GM23338 (cell line): ENCODE measurements around the gene DOCK1. TPM values are rescaled to one million over a fixed set of nuclear protein-coding genes. Genes with fewer than 3 reads are reported as not detected.

Experiments used
- ATAC-seq: fragments of 200-7000 bp; cut with Tn5 transposase; 3 replicates; pipeline ENCODE4 v1.9.1; 2020
- DNase-seq: peaks from one replicate; pipeline ENCODE4 v3.0.0-alpha.2; 2015; ENCODE audit warnings: low spot score
- H2AFZ ChIP-seq: fragments of 200-600 bp; sonication (generic); 2 replicates; pipeline ENCODE4 v1.8.0; 2016; ENCODE audit warnings: antibody characterized with exemption, mild to moderate bottlenecking, moderate library complexity
- H3F3A ChIP-seq: fragments of 200-600 bp; sonication (generic); replicated peaks from 2 replicates; pipeline ENCODE4 v1.8.0; 2017; ENCODE audit warnings: antibody characterized with exemption, mixed run types, low read depth
- H3K27ac ChIP-seq: fragments of 200-600 bp; sonication (generic); 2 replicates; pipeline ENCODE4 v1.6.1; 2016; ENCODE audit warnings: low read depth
- H3K27me3 ChIP-seq: fragments of 200-600 bp; sonication (generic); 2 replicates; pipeline ENCODE4 v1.8.0; 2016; ENCODE audit warnings: mild to moderate bottlenecking, mixed run types, moderate library complexity; ENCODE audit not compliant: insufficient read depth
- H3K36me3 ChIP-seq: fragments of 200-600 bp; sonication (generic); 2 replicates; pipeline ENCODE4 v1.8.0; 2016; ENCODE audit warnings: mild to moderate bottlenecking; ENCODE audit not compliant: insufficient read depth
- H3K4me1 ChIP-seq: fragments of 200-600 bp; sonication (generic); 2 replicates; pipeline ENCODE4 v1.8.0; 2016; ENCODE audit warnings: mild to moderate bottlenecking, moderate library complexity; ENCODE audit not compliant: insufficient read depth
- H3K4me2 ChIP-seq: fragments of 200-600 bp; sonication (generic); 2 replicates; pipeline ENCODE4 v1.7.1; 2017; ENCODE audit warnings: mixed run types
- H3K4me3 ChIP-seq: fragments of 200-600 bp; sonication (generic); 2 replicates; pipeline ENCODE4 v1.6.1; 2016; ENCODE audit warnings: mixed run types
- H3K79me2 ChIP-seq: fragments of 200-600 bp; sonication (generic); replicated peaks from 2 replicates; pipeline ENCODE4 v1.8.0; 2017; ENCODE audit warnings: mild to moderate bottlenecking; ENCODE audit not compliant: insufficient read depth
- H3K9me2 ChIP-seq: fragments of 200-600 bp; sonication (generic); 2 replicates; pipeline ENCODE4 v1.8.0; 2017; ENCODE audit not compliant: insufficient read depth
- H4K20me1 ChIP-seq: fragments of 200-600 bp; sonication (generic); replicated peaks from 2 replicates; pipeline ENCODE4 v1.8.0; 2017; ENCODE audit warnings: mild to moderate bottlenecking; ENCODE audit not compliant: insufficient read depth
- H3K27ac Mint-ChIP-seq: 2 replicates; pipeline ENCODE4 v1.8.0; 2020; ENCODE audit warnings: inconsistent platforms, mild to moderate bottlenecking, moderate library complexity, mixed read lengths
- H3K27me3 Mint-ChIP-seq: 3 replicates; pipeline ENCODE4 v1.8.0; 2022; ENCODE audit warnings: low read depth, mild to moderate bottlenecking, moderate library complexity, mixed read lengths, inconsistent platforms; ENCODE audit not compliant: insufficient read depth, poor library complexity
- H3K36me3 Mint-ChIP-seq: 3 replicates; pipeline ENCODE4 v1.8.0; 2021; ENCODE audit warnings: low read depth, mild to moderate bottlenecking, inconsistent platforms, moderate library complexity, mixed read lengths
- H3K4me1 Mint-ChIP-seq: 3 replicates; pipeline ENCODE4 v1.8.0; 2020; ENCODE audit warnings: mild to moderate bottlenecking, inconsistent platforms, mixed read lengths
- H3K4me3 Mint-ChIP-seq: 3 replicates; pipeline ENCODE4 v1.8.0; 2021; ENCODE audit warnings: moderate library complexity, mild to moderate bottlenecking, inconsistent platforms, mixed read lengths
- H3K9me3 Mint-ChIP-seq: 3 replicates; pipeline ENCODE4 v1.8.0; 2020; ENCODE audit warnings: moderate library complexity, mild to moderate bottlenecking, inconsistent platforms, mixed read lengths
- CREB1 ChIP-seq: fragments of 250-450 bp; sonication (Bioruptor Pico); IDR thresholded peaks from 2 replicates; pipeline ENCODE4 v1.5.0; 2020; ENCODE audit warnings: low read depth, mild to moderate bottlenecking, moderate library complexity
- JUNB ChIP-seq: IDR thresholded peaks from one replicate; pipeline ENCODE4 v1.6.1; 2016; ENCODE audit warnings: antibody characterized with exemption; ENCODE audit not compliant: unreplicated experiment
- POLR2AphosphoS5 ChIP-seq: IDR thresholded peaks from 2 replicates; pipeline ENCODE4 v1.6.1; 2016; ENCODE audit warnings: antibody characterized with exemption, low read depth
- STAT1 ChIP-seq: IDR thresholded peaks from one replicate; pipeline ENCODE4 v1.6.1; 2016; ENCODE audit warnings: antibody characterized with exemption; ENCODE audit not compliant: unreplicated experiment
- polyA plus RNA-seq: library from polyadenylated mRNA; unstranded; fragments of >200 nt; fragmentation: Nextera tagmentation; extraction: Ambion mirVana; gene quantifications from 2 replicates; pipeline ENCODE4 v1.2.1, GENCODE V29; 2016
- total RNA-seq: library from RNA; depleted of rRNA; stranded (reverse); fragments of >200 nt; shearing (Covaris generic); gene quantifications from 2 replicates; pipeline ENCODE4 v1.2.3, GENCODE V29; 2014
- TF ChIP-seq, protein P1 (sequence below): IDR thresholded peaks from 2 replicates; pipeline ENCODE4 v1.6.1; 2016; ENCODE audit warnings: antibody characterized with exemption
- TF ChIP-seq, protein P2 (sequence below), 2 experiments: fragments of 200-600 bp in 1 of 2; sonication (generic) in 1 of 2; conservative IDR thresholded peaks; 2 replicates each; pipeline versions ENCODE4 v1.5.1 to v1.6.1; 2016 to 2017; ENCODE audit warnings: antibody characterized with exemption in 2 of 2, low read depth in 2 of 2, mild to moderate bottlenecking in 2 of 2, moderate library complexity in 1 of 2

The DOCK1 gene
- total and polyA plus RNA-seq, 2 experiments from 2014 or later, result 13.2 to 55.3 TPM

DNA sequence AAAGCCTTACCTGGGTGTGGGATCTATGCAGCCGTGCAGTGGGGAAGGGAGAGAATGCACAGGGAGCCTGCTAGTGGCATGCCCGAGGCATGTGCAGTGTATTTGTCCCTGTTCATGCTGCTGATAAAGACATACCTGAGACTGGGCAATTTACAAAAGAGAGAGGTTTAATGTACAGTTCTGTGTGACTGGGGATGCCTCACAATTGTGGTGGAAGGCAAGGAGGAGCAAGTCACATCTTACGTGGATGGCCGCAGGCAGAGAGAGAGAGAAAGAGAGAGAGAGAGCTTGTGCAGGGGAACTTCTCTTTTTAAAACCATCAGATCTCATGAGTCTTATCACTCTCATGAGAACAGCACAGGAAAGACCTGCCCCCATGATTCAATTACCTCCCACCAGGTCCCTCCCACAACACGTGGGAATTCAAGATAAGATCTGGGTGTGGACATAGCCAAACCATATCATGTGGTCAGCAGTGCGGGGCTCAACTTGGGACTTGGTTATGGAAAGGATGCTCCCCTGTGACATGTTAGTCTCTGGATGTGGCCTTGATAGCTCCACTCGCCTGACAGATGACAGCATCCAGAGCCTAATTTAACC lies 128.9 kb downstream of the DOCK1 start:
- Histone ChIP-seq H3K4me3 (no peak overlapping the region), H3K4me2 (no peak overlapping the region), H3K36me3 (peaks cover 14% of the 10 kb centered on the region), H3K4me1 (no peaks in the 10 kb centered on the region), H3K27ac (no peak overlapping the region), H3K27me3 (no peaks in the 10 kb centered on the region), H3K79me2 (no peaks in the 10 kb centered on the region), H4K20me1 (no peaks in the 10 kb centered on the region), H3F3A (no peaks in the 10 kb centered on the region), H2AFZ (no peak overlapping the region), H3K9me2 (no peaks in the 10 kb centered on the region)
- H3K27me3 Mint-ChIP-seq, result peaks cover 3% of the 10 kb centered on the region
- H3K9me3 Mint-ChIP-seq, result no peaks in the 10 kb centered on the region
- no peaks in the 10 kb centered on the region for H3K4me1 Mint-ChIP-seq
- no peak for ATAC-seq
- TF ChIP-seq JUNB (no peak), CREB1 (CRISPR knock-in tag) (no peak)
- TF ChIP-seq, protein P1, sequence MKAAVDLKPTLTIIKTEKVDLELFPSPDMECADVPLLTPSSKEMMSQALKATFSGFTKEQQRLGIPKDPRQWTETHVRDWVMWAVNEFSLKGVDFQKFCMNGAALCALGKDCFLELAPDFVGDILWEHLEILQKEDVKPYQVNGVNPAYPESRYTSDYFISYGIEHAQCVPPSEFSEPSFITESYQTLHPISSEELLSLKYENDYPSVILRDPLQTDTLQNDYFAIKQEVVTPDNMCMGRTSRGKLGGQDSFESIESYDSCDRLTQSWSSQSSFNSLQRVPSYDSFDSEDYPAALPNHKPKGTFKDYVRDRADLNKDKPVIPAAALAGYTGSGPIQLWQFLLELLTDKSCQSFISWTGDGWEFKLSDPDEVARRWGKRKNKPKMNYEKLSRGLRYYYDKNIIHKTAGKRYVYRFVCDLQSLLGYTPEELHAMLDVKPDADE, result no peak
- H3K4me3 Mint-ChIP-seq, result no peak overlapping the region
- no peak for DNase-seq
- peaks cover 56% of the 10 kb centered on the region for H3K36me3 Mint-ChIP-seq
- H3K27ac Mint-ChIP-seq, result peak overlapping the region; percentile 83

DNA sequence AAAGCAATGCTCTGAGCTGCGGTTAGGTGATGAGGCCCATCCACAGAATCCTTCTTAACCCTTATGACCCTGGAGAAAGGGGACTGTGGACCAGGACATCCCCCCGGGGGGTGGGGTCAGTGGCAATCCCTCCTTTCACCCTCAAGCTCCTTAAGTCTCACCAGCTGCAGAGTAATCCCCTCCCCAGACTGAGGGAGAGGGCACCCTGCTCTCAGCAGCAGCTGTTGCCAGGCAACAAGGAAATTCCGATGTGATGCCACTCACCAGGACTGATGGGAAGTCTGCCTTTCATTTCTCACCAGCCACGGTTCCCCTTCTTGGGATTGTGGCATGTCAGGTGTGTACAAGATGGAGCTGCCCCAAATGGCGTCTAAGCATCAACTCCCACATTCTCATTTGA lies 129.6 kb downstream of the DOCK1 start:
- Mint-ChIP-seq H3K4me3 (no peak overlapping the region), H3K27me3 (peaks cover 3% of the 10 kb centered on the region), H3K36me3 (peaks cover 60% of the 10 kb centered on the region), H3K9me3 (no peaks in the 10 kb centered on the region), H3K27ac (no peak overlapping the region), H3K4me1 (no peaks in the 10 kb centered on the region)
- H3K36me3 ChIP-seq, result peaks cover 17% of the 10 kb centered on the region
- no peak overlapping the region for H2AFZ ChIP-seq
- H4K20me1 ChIP-seq, result no peaks in the 10 kb centered on the region
- no peak overlapping the region for H3K4me2 ChIP-seq
- no peaks in the 10 kb centered on the region for H3K27me3 ChIP-seq
- H3K4me3 ChIP-seq, result no peak overlapping the region
- no peak overlapping the region for H3K27ac ChIP-seq
- DNase-seq (no peak), ATAC-seq (no peak)
- no peaks in the 10 kb centered on the region for H3K4me1 ChIP-seq
- no peaks in the 10 kb centered on the region for H3K9me2 ChIP-seq
- H3K79me2 ChIP-seq, result no peaks in the 10 kb centered on the region
- TF ChIP-seq, protein P2, sequence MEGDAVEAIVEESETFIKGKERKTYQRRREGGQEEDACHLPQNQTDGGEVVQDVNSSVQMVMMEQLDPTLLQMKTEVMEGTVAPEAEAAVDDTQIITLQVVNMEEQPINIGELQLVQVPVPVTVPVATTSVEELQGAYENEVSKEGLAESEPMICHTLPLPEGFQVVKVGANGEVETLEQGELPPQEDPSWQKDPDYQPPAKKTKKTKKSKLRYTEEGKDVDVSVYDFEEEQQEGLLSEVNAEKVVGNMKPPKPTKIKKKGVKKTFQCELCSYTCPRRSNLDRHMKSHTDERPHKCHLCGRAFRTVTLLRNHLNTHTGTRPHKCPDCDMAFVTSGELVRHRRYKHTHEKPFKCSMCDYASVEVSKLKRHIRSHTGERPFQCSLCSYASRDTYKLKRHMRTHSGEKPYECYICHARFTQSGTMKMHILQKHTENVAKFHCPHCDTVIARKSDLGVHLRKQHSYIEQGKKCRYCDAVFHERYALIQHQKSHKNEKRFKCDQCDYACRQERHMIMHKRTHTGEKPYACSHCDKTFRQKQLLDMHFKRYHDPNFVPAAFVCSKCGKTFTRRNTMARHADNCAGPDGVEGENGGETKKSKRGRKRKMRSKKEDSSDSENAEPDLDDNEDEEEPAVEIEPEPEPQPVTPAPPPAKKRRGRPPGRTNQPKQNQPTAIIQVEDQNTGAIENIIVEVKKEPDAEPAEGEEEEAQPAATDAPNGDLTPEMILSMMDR (conservative IDR thresholded peaks at IDR 0.05; ENCODE audit: low read depth in 2 of 2), result no peak
- no peak for TF ChIP-seq STAT1
- no peaks in the 10 kb centered on the region for H3F3A ChIP-seq

DNA sequence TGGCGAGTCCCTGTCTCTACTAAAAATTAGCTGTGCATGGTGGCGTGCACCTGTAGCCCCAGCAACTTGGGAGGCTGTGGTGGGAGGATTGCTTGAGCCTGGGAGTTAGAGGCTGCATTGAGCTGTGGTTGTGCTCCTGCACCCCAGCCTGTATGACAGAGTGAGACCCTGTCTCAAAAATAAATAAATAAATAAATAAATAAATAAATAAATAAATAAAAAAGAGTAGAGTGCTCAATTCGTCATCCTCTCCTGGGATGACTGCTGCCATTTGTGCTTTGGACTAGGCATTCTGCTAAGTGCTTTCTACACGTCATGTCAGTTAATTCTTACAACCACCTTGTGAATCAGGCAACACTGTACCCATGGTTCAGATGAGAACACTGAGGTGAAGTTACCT lies 130.6 kb downstream of the DOCK1 start:
- no peak overlapping the region for H3K4me2 ChIP-seq
- no peak overlapping the region for H2AFZ ChIP-seq
- H4K20me1 ChIP-seq, result no peaks in the 10 kb centered on the region
- H3K27me3 ChIP-seq, result no peaks in the 10 kb centered on the region
- H3K9me3 Mint-ChIP-seq, result no peaks in the 10 kb centered on the region
- no peaks in the 10 kb centered on the region for H3K79me2 ChIP-seq
- peaks cover 63% of the 10 kb centered on the region for H3K36me3 Mint-ChIP-seq
- no peaks in the 10 kb centered on the region for H3K9me2 ChIP-seq
- no peak overlapping the region for H3K27ac ChIP-seq
- H3K4me3 Mint-ChIP-seq, result no peak overlapping the region
- no peaks in the 10 kb centered on the region for H3K4me1 ChIP-seq
- TF ChIP-seq CREB1 (CRISPR knock-in tag) (no peak), POLR2AphosphoS5 (no peak)
- DNase-seq, result no peak
- peaks cover 17% of the 10 kb centered on the region for H3K36me3 ChIP-seq
- H3F3A ChIP-seq, result no peaks in the 10 kb centered on the region
- H3K4me3 ChIP-seq, result no peak overlapping the region
- ATAC-seq, result no peak
- H3K27ac Mint-ChIP-seq, result no peak overlapping the region
- peaks cover 3% of the 10 kb centered on the region for H3K27me3 Mint-ChIP-seq
- no peaks in the 10 kb centered on the region for H3K4me1 Mint-ChIP-seq
